ENCODE measurements around the gene LTN1.

The LTN1 gene

DNA sequence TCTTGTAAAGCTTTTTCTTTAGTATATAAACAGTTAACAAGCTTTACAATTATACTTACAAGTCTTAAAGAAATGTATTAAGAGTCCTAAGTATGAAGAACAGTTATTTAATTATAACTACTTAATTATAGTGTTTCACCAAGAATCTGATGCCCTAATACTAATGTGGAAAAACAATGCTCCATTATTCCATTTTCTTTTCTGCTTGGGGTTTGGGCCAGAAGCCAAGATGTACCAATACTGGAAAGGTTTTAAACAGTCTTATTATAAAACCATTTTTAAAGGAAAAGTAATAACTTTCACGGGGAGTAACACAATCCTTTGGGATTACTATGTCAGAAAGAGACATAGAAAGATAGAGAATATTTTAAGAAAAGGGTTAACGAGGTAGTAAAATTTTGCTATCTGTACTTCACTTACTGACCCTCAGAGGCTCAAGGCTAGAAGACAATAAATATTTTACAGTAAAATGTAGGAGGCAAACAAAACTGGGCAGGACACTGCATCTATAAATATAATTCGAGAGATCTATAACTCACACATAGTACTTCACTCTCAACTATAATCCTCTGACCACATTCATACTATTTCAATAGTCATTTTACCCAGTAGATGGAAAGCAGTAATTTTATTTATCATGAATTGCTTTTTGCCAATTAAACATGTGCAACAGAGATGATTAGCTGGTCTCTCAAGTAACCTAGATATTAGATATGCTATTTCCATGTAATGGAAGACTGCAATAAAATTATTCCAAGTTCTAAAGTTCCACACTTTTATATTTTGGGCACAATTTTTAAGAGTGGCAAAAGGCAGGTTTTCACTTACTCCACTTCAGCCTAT is 63.9 kb downstream of the LTN1 start:
- no peak for DNase-seq

DNA sequence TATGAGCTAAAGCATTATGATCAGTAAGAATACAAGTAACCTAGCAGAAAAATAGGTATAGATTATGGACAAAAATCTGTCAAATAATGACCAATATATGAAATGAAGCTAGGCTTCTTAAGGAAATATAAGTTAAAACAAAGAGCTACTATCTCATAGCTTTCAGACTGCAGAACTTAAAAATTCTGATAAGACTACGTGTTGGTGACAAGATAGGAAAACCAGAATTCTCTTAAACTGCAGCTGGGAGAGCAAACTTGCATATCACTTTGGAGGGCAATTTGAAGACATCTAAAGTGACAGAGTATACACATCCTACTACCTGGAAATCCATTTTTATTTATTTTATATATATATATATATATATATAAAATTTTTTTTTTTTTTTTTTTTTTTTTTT is 65.5 kb downstream of the LTN1 start:
- no peak for DNase-seq

DNA sequence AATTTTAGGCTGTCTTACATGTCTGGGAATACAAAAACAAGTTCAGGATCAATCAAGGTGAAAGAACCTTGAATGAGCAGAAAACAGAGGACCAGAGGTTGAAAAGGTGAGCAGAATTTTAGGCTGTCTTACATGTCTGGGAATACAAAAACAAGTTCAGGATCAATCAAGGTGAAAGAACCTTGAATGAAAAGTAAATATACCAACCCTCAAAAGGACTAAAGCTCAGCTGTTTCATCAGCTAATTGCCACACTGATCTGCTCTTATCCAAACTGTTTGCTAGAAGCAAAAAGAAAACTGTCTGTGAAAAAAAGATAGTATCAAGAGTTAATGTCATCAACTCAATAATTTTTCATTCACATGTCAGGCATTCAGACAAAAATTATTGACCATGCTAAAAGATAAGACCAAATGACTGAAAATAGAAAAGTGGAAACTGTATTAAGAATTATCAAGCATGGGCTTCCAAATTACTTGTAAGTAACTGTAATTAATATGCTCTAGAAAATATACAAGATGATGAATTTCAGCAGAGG is 69.2 kb downstream of the LTN1 start:
- no peak for DNase-seq

DNA sequence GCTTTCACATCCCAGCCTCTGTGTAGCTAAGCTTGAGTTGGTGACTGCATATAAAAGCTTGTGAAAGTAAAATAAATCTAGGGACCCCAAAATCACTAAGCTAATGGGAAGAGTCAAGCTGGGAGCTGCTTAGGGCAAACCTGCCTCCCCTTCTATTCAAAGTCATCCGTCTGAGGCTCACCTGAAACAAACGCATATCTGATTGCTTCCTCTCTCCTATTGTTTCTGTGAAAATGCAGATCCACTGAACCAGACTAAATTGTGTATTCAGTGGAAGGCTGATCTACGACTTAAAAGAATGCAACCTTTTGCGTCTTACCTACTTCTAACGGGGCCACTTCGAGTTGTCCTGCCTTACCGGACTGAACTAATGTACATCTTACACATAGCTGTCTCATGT is 70.3 kb downstream of the LTN1 start:
- no peak for DNase-seq

DNA sequence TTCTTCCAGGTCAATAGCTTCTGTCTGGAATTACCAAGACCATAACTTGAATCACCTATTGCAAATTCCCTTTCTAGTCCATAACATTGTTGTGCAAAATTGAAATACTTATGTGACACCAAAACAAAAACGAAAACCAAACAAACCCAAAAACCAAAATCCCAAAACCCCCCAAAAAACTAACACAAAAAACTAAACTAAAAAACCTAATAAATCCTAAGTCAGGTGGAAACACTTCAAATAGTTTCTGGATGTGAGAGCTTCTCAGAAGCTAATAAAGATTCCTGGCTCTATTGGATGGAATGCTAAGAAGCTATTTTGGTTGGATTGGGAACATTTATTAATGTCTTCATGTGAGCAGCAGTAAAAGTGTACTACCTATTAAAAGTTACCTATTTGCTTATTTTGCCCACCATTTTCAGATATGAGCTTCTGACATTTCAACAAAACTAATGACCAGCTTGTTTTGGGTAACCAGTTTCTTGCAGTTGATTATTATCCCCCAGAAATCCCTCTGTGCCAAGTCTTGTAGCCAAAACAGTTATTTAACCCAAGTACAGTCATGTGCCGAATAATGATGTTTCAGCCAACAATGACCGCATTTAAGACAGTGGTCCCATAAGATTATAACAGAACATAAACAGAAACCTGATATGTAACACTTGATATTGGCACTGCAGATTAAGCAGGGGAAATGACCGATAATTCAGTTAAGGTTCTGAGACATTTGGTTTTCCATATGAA is 76.4 kb downstream of the LTN1 start:
- DNase-seq = no peak

DNA sequence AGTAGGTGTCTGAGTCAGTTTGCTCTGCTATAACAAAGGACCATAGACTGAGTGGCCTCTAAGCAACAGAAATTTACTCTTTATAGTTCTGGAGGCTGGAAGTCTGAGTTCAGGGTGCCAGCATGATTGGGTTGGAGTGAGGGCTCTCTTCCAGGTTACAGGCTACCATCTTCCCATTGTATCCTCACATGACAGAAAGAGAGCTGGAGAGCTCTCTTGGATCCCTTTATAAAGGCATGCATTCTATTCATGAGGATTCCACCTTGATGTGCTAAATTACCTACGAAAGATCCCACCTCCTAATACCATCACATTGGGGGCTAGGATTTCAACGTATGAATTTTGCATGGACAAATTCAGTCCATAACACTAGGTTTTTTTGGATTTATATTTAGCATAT is 79.6 kb downstream of the LTN1 start:
- DNase-seq = no peak

DNA sequence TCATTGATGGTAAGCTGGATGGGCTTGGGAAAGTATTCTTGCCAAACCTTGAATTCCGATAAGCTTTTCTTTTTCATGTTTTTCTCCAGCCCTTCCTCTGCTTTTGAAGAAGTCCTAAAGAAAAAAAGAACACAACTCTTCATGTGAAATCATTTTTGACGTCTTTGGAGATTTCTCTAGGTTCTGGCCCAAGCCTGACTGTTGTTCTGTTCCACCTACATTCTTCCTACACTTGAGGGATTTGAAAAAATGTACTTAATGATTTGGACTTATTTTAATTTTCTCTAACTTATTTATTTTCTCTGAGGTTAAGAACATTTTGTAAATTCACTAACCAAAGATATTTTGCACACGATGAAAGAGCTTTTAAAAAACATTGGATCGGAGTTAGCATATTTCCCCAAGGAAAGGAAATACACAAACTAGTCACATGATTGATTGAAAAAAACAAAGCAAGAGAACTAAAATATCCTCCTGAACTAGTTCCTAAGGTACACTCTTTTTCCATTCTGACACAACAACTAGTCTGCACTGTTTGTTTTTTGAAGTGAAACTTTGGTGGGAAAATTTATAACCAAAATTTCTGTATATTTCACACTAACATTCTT is 82.3 kb downstream of the LTN1 start:
- no peak for DNase-seq

DNA sequence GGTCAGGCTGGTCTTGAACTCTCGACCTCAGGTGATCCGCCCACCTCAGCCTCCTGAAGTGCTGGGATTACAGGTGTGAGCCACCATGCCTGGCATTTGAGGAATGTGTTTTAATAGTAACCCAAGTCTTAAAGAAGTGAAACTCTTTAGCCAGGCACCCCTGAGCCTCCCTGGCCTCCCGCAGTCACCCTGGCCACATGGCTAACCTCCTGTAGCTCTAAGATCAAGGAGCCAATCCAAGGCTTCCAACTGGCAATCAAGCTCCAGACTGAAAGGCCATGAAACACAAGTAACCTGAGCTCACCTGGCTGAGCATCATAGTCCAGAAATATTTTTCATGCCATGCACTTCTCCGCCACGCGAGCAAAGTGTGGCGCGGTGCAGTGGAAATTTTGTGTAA is 84.3 kb downstream of the LTN1 start:
- DNase-seq = no peak

DNA sequence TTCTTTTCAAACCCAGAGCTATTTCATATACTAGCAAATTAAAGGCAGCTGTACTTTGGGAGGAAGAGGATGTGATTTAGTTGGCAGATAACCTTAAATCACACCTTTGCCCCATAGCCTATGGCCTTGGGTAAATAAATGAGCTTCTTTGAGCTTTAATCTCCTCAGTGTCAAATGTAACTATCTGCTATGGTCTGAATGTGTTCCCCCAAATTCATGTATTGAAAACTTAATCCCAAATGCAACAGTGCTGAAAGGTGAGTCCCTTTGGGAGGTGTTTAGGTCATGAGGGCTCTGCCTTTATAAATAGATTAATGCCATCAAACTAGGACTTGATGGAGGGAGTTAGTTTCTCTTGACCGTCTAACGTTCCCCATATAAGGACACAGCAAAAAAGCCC is 85.8 kb downstream of the LTN1 start:
- DNase-seq = no peak

DNA sequence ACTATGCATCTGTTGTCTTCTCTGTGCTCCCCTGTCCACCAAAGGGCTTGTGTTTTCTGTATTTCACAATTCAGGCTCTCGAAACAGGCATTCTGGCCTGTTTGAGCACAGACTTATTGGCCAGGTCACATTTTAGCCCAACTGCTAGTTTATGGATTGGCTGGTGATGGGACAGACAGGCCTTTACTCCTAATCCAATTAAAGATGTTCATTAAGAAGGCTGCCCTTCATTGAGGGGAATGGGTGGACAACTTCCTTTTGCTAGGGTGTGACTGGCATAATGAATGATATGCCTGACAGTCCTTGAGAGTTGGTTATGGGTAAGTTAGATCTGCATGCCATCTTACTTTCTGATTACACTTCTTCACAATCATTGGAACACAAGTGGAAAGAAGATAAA is 86.4 kb downstream of the LTN1 start:
- DNase-seq = no peak

DNA sequence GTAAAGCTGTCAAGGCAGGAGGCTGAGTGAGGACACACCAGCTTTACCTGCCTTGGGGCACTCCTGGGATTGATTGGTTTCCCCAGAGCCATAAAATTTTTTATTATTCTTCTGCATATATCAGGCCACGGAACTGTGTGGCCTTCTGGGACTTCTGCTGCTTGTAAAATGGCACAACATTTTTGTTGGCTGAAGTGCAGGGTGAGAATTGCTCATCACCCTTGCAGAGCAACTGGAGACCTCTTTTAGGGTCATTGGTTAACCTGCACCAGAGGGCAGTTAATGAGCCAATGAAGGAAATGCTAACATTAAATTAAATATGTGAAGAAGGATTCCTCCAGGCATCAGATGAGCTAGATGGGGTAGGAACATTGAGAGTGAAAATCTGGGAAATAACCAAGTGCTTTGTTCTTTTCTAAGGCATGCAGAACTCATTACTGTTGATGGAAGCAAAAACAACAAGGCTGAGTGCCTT is 87.7 kb downstream of the LTN1 start:
- no peak for DNase-seq

DNA sequence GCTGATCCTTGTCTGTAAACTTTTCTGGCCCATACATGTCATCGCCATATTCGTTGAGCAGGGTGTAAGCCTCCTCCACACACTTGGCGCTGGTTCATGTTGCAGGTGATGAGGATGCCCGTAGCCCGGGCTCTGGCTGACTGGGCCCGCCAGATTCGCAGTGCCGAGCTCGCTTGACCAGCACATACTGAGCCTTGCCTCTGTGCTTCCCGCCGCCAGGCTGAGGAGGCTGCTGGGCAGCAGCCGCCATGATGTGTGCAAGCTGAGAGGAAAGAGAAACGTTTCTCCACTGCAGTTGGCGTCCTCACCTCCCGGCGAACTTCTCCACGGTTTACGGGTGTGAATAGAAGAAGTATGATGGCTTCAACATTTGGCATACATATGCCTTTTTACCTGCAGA is 89.2 kb downstream of the LTN1 start:
- no peak for DNase-seq

DNA sequence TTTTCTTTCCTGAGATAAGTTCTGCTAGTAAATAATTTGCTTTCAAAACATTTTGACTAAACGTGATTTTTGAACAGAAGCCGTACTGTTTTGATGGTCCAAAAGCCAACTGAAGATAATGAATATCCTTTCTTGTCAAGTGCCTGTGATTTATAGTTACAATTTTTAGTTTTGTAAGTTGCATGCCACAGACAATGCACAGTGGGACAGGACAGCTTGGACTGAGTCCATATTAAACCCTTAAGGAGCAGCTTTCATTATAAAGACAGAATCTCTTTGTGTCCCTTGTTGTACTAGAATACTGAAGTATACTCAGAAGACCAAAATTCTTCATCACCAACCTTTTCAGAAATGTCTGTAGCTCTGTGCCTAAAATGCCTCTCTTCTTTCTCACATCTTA is 92.2 kb downstream of the LTN1 start:
- no peak for DNase-seq

DNA sequence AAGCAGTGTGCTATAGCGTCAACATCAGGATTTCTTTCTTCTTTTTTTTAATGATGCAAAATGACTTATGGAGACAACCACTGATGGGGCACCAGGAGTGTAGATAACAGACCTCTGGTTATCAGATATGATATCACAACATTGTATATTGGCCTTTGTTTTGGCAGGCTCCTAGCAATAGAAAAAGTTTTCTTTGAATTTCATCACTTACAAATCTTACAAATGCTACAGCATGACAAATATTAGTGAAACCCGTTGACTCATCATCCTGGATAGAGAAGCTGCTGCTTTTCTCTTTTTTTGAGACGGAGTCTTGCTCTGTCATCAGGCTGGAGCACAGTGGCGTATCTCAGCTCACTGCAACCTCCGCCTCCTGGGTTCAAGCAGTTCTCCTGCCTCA is 92.9 kb downstream of the LTN1 start:
- DNase-seq = no peak

DNA sequence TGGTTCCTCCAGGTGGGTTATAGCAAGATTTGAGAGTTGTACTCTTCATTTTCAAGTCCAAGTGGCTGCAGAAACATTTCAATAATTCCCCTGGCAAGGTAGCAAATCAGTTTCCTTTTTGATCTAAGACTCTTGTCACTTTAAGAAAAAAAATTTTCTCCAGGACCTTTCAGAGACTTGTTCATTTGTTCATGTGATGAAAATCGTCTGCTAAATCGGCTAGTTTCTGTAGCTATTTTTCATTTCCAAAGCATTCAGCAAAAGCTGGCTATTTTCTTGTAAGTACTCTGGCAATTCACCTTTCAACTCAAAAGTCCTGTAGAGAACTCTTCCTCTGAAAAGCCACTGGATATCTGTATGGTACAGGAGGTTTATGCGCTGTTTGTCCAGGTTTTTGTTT is 93.5 kb downstream of the LTN1 start:
- DNase-seq = no peak

DNA sequence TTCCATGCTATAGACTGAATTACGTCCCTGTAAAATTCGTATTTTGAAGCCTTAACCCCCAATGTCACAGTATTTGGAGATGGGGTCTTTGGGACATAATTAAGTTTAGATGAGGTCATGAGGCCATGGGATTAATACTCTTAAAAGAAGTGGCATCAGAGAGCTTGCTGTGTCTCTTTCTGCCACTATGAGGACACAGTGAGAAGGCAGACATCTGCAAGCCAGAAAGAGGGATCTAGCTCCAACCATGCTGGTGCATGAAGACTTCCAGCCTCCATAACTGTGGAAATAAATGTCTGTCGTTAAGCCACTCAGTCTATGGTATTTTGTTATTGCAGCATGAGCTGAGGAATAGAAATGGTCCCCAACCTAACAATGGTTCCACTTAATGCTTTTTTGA is 99.0 kb downstream of the LTN1 start:
- DNase-seq = no peak

DNA sequence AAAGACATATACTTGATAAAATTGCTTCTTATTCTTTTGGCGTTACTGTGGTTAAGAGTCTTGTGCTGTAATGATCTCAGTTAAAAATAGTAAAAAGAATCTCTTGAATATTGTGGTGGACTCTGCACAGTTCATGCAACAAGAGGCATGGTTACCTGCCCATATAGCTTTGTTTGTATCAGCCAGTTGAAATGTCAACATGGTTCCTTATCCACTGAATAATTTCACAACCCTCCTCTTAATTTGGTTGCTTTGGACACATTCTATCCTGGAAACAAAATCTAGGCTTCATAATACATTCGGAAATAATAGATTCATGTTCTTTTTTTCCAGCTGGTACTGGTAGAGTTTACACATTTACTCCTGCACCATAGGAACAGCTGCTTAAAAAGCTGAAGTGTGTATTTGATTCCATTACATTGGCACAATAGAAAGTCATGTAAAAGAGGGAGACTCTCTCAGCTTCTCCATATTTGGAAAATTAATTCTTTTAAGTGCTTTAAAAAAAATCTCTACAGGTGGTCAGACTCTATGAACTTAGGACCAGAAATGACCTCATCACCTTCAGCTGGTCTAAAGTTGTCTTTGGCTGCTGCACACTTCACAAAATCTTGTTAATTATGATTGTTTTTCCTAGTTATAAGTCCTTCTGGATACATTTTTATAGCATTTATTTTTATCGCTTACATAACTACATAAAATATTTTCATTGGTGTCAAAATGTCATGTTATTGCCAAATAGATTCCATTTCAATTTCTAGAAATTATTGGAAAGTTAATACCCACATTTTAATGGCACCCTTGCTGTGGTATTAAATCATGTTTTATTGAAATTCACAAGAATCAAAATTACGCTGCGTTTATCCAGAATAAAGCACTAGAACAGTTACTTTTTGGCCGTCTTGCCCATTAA is 100.2 kb downstream of the LTN1 start:
- no peak for DNase-seq

DNA sequence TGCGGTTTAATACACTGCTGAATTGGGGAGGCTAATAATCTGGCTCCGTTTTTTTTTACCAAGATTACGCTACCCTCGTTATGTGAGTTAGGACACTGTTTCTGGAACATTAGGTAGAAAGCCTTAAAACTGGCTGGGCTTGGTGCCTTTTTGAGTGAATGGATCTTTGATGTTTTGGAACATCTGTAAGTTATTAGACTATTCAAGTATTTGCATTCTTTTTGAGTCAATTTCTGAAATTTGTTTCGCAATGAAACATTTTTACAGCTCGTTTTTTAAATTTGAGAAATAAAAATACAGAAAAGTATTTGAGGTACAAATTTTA is 106.9 kb downstream of the LTN1 start:
- DNase-seq = no peak

DNA sequence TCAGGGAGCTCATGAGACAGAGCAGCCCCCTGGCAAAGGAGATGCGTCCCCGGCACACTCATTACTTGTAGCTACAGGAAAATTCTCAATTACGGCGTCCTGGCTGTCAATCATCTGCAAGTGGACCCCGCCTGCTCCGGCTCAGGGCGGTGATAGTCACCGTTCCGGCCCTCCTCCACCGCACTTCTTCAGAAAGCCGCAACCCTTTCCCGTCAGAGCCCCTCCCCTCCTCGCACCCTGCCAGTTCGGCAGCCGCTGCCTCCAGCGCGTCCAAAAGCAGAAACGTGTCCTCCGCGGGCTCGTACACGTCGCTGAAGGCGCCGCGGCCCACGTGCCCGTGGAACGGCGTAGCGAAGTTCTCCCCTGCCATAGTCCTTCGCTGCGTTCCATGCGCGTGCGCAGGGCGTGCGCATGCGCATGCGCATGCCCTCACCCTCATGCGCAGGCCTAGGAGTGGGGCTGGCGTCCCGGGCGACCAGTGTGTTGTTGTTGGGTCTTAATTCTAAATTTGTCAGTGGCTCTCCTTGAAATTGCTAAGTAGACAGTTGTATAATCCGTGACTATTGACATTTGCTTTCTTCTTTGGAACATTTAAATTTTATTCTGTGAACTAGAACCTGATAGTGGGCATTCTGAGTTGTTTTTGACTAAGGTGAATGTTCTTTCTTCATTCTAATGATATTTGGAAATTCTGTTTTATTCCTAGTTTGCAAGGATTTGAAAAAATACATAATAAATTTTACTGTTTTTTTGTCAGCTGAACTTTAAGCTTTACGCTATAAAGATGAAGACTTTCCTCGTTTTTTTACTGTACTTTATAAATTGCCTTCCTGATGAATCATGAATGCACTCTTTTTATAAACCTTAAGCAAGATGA is 107.5 kb downstream of the LTN1 start:
- peak; percentile 74 for DNase-seq

DNA sequence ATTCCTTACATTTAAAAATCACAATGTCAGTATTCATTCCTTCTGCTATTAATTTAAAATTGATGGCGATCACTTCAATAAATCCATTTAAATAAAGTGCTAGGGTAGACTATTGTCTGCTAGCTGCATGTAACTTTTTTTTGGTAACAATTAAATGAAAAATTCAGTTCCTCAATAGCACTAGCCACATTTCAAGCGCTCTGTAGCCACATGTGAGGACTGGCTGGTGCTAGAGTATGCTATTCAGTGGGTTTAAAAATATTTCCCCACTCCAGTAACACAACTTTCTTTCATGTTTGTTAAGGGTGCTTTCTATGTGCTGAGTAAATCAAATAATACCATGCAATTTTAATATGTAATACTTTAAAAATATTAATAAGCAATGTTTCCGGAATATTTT is 108.2 kb downstream of the LTN1 start:
- DNase-seq = no peak

DNA sequence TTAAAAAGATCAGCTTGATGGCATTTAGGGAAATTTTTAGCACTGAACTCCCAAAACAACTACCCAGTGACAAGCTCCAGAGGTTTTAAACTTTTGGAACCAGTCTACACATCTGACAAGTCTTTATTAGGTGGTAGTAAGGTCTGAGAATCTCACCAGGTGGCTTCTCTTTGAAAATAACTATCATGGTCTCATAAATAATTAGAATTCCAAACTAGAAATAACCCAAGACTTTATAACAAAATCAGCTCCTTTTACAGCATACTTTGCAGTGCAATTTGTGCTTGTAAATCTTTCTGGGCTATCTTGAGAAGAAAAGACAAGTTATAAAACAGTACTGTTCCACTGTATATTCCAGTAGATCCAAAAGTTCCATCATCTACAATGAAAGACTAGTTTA is 108.7 kb downstream of the LTN1 start:
- no peak for DNase-seq

DNA sequence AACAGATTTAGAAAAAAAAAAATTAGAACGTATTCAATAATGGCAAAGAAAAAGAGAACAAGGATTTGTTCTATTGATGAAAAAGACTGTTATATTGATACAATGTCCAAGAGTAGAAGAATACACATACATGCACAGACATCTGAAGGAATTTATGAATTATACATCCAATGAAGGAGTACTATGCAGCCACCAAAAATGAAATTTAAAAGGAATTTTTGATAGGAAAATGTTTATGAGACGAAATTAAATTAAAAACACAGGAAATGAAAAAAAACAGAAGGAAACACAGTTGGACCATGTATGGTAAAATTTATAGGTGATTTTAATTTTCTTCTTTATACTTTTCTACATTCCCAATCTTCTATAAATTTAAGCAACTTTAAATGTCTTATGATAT is 110.3 kb downstream of the LTN1 start:
- no peak for DNase-seq
